ENCODE measurements around the gene FAM76A.
"Not testable (repeated sequence)": the region's sequence is repeated elsewhere in the genome, so short reads cannot be mapped to it uniquely, and the experiment has no call there.

GRCh38 chr1:27696835-27697234 is 28.9 kb upstream of the FAM76A start:
- TF ChIP-seq CTCF (IDR thresholded peaks at IDR 0.05; ENCODE audit: extremely low read depth in 1 of 2, insufficient read depth in 1 of 2, low read depth in 1 of 2, low read length in 2 of 2); POLR2A (IDR thresholded peaks at IDR 0.05; ENCODE audit: low read depth, low read length); MYC (IDR thresholded peaks at IDR 0.05; ENCODE audit: low read depth, low read length); FOS (IDR thresholded peaks at IDR 0.05; ENCODE audit: borderline replicate concordance, insufficient read depth, low read length); EZH2 (IDR thresholded peaks at IDR 0.05; ENCODE audit: borderline replicate concordance, low read depth, low read length, severe bottlenecking); JUN (IDR thresholded peaks at IDR 0.05; ENCODE audit: borderline replicate concordance, insufficient read depth, insufficient read length, low read depth); POLR2AphosphoS5 (IDR thresholded peaks at IDR 0.05; ENCODE audit: insufficient read depth, low read depth, low read length); MAX (IDR thresholded peaks at IDR 0.05; ENCODE audit: insufficient read depth, insufficient read length): not testable (repeated sequence)
